Stimulated activated naive B cell treated with anti-CD40 and anti-IgM and Interleukin-4, amounts not matched to agents 10 μg/mL and 1 μg/mL and 100 μg/mL, for 72 hours (primary cell): ENCODE data around the gene ABL1.
A peak's percentile ranks its signal among the peaks of the same experiment; 100 is the strongest.
"Not testable (repeated sequence)": the region's sequence is repeated elsewhere in the genome, so short reads cannot be mapped to it uniquely, and the experiment has no call there.

ENCODE experiments used
- ATAC-seq, 2 donors: fragments of 150-1000 bp; cut with Tn5 transposase; replicated peaks; 2 replicates each; pipeline ENCODE4 v1.10.0; 2021; ENCODE audit warnings: moderate library complexity in 1 of 2
- DNase-seq: peaks from one replicate; pipeline ENCODE4 v3.0.0; 2021
- H3K27ac Mint-ChIP-seq: one replicate; pipeline ENCODE4 v1.8.0; 2022; ENCODE audit warnings: mild to moderate bottlenecking, mixed read lengths
- H3K27me3 Mint-ChIP-seq, 2 donors: one replicate each; pipeline ENCODE4 v1.8.0; 2022; ENCODE audit warnings: mixed read lengths in 2 of 2
- H3K36me3 Mint-ChIP-seq, 2 donors: one replicate each; pipeline ENCODE4 v1.8.0; 2022; ENCODE audit warnings: mixed read lengths in 2 of 2, mild to moderate bottlenecking in 1 of 2
- H3K4me1 Mint-ChIP-seq, 2 donors: one replicate each; pipeline ENCODE4 v1.8.0; 2022; ENCODE audit warnings: mixed read lengths in 2 of 2, mild to moderate bottlenecking in 1 of 2
- H3K4me3 Mint-ChIP-seq, 2 donors: one replicate each; pipeline ENCODE4 v1.8.0; 2022; ENCODE audit warnings: mild to moderate bottlenecking in 2 of 2, mixed read lengths in 2 of 2, moderate library complexity in 1 of 2
- H3K9me3 Mint-ChIP-seq, 2 donors: one replicate each; pipeline ENCODE4 v1.8.0; 2022; ENCODE audit warnings: mixed read lengths in 2 of 2, mild to moderate bottlenecking in 1 of 2

The ABL1 gene

DNA sequence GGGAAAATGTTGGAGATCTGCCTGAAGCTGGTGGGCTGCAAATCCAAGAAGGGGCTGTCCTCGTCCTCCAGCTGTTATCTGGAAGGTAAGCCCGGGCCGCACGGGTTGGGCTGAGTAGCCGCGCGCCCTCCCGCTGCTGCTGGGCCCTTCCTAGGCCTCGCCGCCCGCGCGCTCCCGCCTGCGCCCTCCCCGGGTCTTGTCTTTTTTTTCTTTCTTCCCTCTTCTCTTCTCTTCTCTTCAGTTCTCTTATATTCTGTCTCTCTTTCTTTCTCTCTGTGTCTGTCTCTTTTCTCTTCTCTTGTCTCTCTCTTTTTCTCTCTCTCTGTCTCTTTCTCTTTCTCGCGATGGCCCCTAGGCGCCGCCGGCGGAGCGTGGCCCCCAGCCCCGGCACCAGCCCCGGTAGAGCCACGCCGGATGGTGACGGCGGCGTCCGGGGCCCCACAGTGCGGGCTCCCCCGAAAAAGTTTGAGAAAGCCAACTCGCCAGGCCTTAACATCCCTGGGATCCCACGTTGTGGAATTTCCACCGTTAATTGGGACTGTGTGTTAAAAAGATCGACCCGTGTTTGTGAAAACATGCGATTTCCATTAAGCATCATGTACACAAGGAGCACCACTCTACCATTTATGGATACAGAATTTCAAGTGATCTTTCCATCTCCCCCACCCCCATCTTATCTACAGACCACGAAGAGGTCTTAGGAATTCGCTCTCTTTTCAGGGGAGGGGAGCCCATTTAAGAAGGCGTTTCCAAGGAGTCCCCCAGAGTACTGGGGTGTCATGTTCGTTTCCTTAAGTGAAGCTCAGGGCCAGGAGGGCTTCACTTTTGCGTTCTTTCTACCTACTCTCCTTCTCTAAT is 616 bp downstream of the ABL1 start:
- Mint-ChIP-seq H3K4me1 (peaks cover 29 to 48% of the 10 kb centered on the region in 2 donors), H3K27me3 (no peaks in the 10 kb centered on the region), H3K27ac (peak overlapping the region; percentile 93), H3K36me3 (peaks cover 0 to 4% of the 10 kb centered on the region in 2 donors), H3K9me3 (no peaks in the 10 kb centered on the region), H3K4me3 (peak overlapping the region; percentile 86 to 90)
- peak; percentile 51 to 59 for ATAC-seq
- DNase-seq, result peak; percentile 8

DNA sequence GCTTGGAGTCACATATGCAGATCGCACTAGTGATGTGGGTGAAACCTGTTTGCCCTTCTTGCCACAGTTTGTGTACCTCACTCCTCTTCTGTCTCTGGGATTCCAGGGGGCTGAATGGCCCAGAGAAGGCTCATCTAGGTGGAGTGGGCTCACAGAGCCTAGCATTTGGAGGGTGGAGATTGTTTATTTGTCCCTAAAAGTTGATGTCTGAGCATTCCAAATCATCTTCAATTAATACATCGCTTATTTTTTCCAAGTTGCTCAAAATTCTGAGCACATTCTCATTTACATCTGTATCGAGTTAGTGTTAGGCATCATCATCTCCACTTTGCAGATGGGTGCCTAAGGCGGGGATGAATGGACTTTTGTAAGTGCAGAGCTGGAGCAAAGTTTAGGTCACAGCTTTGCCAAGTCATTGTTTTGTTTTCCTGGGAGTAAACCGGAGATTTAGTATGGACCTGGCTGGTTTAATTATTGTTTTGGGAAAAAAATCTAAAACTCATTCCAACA is 2.0 kb downstream of the ABL1 start:
- H3K36me3 Mint-ChIP-seq, result peaks cover 0 to 4% of the 10 kb centered on the region in 2 donors
- peaks cover 29 to 54% of the 10 kb centered on the region in 2 donors for H3K4me1 Mint-ChIP-seq
- ATAC-seq (no peak), DNase-seq (no peak)
- no peaks in the 10 kb centered on the region for H3K9me3 Mint-ChIP-seq
- H3K27me3 Mint-ChIP-seq, result no peaks in the 10 kb centered on the region
- H3K27ac Mint-ChIP-seq, result no peak overlapping the region
- peak overlapping the region; percentile 46 to 47 for H3K4me3 Mint-ChIP-seq

DNA sequence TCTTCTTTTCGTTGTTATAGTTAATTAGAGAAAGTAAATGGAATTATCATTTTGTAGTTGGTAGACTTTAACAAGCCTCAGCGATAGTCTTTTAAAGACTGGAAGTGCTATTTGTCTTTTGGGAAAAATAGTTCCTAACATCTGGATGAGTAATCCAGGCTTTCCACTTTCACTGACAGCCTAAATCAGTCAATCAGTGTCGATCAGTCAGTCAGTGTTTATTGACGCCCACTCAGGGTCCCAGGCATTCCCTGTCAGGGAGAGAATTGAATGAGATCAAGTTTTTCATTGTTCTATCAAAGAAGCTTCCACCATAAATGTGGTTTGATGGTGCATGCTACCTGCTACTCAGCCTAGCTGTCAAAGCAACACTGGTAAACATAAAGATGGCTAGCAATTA is 2.6 kb downstream of the ABL1 start:
- peaks cover 0 to 4% of the 10 kb centered on the region in 2 donors for H3K36me3 Mint-ChIP-seq
- peaks cover 29 to 53% of the 10 kb centered on the region in 2 donors for H3K4me1 Mint-ChIP-seq
- H3K27me3 Mint-ChIP-seq, result no peaks in the 10 kb centered on the region

DNA sequence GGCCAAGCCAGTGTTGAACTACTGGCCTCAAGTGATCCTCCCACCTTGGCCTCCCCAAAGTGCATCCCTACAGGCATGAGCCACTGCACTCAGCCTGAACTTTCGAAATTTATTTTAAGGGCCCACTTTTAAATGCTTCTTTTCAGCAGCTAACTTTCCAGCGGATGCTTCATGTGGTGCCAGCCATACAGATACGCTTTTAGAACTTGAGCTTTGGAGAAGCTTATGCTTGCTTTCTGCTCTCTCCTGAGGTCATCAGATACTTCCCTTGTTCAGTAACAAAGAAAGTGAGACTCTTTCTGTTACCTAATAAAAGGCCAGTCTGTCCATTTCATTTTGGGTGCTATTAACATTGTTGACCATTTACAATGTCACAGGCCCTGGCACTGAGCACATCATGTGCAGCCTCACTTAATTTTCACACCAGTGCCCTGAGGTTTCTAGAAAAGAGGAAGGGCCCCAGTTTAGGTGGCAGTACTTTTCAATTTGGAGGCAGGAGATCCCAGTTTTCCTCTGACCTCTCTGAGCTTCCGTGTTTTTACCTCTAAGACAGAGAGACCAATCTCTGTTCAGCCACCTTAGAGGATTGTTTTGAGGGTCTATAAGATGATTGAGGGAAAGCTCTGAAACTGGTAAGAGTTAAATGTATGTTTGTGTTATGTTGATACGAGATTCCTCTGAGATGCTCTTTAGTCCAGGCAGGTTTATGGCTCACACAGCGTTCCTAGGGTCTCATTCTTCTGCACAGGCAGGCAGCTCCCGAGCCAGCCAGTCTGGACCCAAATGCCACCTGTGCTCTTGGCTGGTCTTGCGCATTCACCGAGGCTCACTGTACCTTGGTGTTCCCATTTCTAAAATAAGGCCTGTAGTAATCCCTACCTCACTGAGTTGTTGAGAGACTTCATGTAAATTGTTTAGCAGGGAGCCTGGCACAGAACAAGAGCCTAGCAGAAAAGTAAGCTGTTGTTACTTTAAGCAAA is 4.4 kb downstream of the ABL1 start:
- Mint-ChIP-seq H3K27me3 (no peaks in the 10 kb centered on the region), H3K36me3 (peaks cover 0 to 4% of the 10 kb centered on the region in 2 donors), H3K4me3 (no peak overlapping the region), H3K27ac (no peak overlapping the region), H3K4me1 (peaks cover 33 to 57% of the 10 kb centered on the region in 2 donors), H3K9me3 (no peaks in the 10 kb centered on the region)
- no peak for DNase-seq
- no peak for ATAC-seq

More for the DNA sequence above, 2.6 kb downstream of the ABL1 start:
- Mint-ChIP-seq H3K4me3 (no peak overlapping the region), H3K27ac (no peak overlapping the region), H3K9me3 (no peaks in the 10 kb centered on the region)
- ATAC-seq, result no peak
- no peak for DNase-seq

DNA sequence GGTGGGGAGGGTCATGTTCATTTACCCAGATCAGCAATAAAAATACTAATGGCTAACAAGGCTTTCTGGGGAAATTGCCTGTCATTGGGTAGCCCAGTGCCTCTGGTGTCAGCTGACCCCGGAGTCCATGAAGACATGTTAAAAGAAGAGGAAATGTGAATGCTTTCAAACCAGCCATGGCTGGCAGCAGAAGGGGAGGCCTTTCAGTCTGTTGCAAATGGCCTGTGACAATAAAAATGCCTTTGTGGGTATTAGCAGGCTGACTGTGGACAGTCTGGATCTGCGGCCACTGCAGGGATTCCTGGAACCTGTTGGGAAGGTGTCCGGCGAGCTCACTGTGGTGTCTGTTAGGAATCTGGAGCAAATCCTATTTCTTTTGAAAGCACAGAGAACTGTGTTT is 7.5 kb downstream of the ABL1 start:
- no peaks in the 10 kb centered on the region for H3K36me3 Mint-ChIP-seq
- no peak for DNase-seq
- no peak for ATAC-seq
- peaks cover 23 to 39% of the 10 kb centered on the region in 2 donors for H3K4me1 Mint-ChIP-seq
- H3K27ac Mint-ChIP-seq, result peak overlapping the region; percentile 11
- H3K27me3 Mint-ChIP-seq, result no peaks in the 10 kb centered on the region
- no peaks in the 10 kb centered on the region for H3K9me3 Mint-ChIP-seq
- H3K4me3 Mint-ChIP-seq, result no peak overlapping the region

DNA sequence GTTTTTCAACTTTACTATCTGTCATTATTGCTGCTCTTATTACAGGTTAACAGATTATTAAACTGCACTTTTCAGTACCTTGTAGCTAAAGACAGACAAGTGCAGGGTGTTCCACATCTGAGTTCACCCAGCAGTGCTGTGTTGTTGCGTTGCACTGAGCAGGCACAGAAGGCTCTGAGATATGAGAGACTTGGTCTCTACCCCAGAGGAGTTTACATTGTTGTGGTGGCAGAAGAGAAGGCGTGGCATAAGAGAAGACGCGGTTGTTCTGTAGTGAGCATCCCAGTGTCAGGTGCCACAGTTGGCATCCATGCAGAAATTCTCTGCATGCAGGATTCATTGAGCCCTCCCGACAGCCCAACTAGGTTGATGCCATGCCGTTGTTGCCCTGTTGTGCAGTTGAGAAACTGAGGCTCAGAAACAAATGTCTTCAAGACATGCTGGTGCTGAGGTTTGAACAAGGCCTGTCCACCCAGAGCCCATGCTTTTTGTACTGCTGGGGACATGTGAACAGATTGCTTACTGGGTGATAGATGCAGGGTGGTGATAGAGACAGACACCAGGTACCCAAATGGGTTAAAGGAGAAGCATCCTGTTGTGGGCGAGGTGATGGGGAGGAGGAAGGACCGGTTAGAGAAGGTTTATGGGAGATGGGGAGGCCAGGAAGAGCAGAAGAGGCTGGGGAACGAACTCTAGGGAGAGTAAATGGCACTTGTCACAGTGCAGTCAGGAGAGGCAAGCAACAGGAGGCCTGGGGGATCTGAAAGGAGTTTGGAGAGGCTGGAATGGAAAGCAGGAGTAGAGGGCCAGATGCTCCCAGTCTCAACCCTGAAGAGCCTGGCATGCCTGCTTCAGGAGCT is 8.2 kb downstream of the ABL1 start:
- peaks cover 23 to 34% of the 10 kb centered on the region in 2 donors for H3K4me1 Mint-ChIP-seq

DNA sequence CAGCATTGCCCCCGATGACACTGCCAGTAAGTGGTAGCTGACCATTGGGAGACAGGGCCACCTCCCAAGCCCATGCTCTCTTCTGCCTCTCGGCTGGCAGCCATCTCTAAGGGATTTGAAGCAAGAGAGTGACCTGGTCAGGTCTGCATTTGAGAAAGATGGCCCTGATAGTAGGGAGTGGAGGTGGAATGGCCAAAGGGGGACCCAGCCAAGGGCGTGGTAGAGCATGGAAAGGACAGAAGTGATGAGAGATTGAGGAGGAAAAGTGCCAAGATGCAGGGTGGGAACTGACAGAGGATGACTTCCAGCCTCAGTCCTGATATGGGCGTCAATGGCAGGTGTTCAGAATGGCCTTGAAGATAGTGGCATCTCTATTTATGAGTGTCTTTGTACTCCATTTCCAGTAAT is 9.0 kb downstream of the ABL1 start:
- Mint-ChIP-seq H3K27ac (no peak overlapping the region), H3K27me3 (no peaks in the 10 kb centered on the region), H3K4me1 (peaks cover 19 to 27% of the 10 kb centered on the region in 2 donors), H3K4me3 (no peak overlapping the region), H3K36me3 (no peaks in the 10 kb centered on the region), H3K9me3 (no peaks in the 10 kb centered on the region)
- ATAC-seq, result no peak
- DNase-seq, result no peak

More for the DNA sequence above, 8.2 kb downstream of the ABL1 start:
- Mint-ChIP-seq H3K9me3 (no peaks in the 10 kb centered on the region), H3K36me3 (no peaks in the 10 kb centered on the region), H3K4me3 (no peak overlapping the region), H3K27ac (no peak overlapping the region), H3K27me3 (no peaks in the 10 kb centered on the region)
- ATAC-seq, result no peak
- DNase-seq, result no peak

DNA sequence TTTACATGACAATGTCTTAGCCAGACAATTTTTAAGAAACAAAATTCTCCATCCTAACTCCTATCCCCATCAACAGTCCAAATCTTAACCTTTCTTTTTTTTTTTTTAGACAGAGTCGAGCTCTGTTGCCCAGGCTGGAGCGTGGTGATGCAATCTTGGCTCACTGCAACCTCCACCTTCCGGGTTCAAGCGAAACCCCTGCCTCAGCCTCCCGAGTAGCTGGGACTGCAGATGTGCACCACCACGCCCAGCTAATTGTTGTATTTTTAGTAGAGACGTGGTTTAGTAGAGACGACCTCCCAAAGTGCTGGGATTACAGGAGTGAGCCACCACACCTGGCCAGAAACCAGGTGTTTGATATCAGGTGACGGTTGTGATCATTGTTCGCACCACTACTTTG is 10.2 kb downstream of the ABL1 start:
- H3K4me3 Mint-ChIP-seq, result no peak overlapping the region

DNA sequence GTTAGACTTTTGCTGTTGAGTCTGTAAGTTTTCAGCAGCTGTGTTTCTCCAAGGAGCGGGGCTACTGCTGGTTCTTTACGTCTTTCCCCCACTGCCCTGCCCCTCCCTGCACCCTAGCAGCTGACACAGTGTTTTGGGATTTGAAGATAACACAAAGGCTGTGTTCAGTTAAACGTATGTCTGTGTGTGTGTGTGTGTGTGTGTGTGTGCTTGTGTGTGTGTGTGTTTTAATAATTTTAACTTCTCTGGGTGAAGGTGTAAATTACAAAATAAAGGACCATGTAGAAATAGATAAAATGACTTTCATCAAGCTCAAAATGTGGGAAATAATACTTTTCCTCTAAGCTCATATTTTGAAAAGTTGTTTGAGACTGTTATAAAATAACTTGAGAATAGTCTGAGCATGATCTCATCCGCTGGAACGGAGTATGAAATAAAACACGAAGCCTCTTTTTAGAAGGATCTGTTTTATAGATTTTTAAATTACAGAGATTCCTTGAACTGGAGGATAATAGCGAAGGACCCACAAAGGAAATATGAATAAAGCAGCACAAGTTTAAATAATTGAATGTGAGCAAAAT is 10.9 kb downstream of the ABL1 start:
- H3K9me3 Mint-ChIP-seq, result no peaks in the 10 kb centered on the region
- no peak overlapping the region for H3K4me3 Mint-ChIP-seq
- no peaks in the 10 kb centered on the region for H3K36me3 Mint-ChIP-seq
- H3K4me1 Mint-ChIP-seq, result peaks cover 18 to 25% of the 10 kb centered on the region in 2 donors
- H3K27me3 Mint-ChIP-seq, result no peaks in the 10 kb centered on the region
- no peak overlapping the region for H3K27ac Mint-ChIP-seq
- ATAC-seq (no peak), DNase-seq (no peak)

More for the DNA sequence above, 10.2 kb downstream of the ABL1 start:
- H3K27ac Mint-ChIP-seq, result no peak overlapping the region
- H3K36me3 Mint-ChIP-seq, result no peaks in the 10 kb centered on the region
- ATAC-seq, result no peak
- DNase-seq, result no peak
- no peaks in the 10 kb centered on the region for H3K9me3 Mint-ChIP-seq
- peaks cover 18 to 25% of the 10 kb centered on the region in 2 donors for H3K4me1 Mint-ChIP-seq
- no peaks in the 10 kb centered on the region for H3K27me3 Mint-ChIP-seq

DNA sequence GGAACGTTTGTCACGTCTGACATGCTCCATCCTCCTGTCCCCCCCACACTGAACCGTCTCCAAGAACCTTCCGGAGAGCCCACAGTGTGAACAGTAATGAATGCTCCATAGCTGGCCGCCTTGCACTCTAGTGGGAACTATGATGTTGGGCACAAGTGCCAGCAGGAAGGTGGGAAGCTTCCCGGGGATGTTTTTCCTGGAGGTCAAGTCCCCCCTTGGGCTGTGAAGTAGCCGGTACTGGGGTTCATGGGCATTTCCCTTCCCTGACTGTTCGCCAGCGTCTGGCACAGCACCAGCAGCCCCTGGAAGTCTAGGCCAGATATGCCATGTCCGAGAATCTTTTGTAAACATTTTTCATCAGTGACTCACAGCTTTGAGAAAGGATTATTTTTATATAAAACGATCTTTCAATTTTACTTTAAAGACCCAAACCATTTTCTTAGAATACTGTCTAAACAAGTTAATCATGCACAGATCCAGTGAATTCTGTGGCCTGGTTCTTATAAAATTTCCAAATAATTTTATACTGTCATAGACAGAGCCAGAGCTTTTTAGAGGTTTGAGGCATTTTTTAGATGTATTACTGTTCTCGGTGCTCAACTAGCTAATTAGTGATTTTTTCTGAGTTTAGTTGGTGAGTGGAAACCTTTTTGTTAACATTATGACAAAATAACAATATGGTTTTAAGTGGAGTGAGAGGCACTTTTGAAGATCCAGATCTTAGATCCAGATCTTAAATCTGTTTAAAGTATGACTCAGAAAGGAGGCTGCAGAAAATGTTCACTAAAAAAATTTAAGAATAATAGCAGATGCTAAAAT is 11.6 kb downstream of the ABL1 start:
- no peak for ATAC-seq
- Mint-ChIP-seq H3K27me3 (no peaks in the 10 kb centered on the region), H3K27ac (no peak overlapping the region), H3K9me3 (no peaks in the 10 kb centered on the region), H3K4me3 (no peak overlapping the region), H3K4me1 (peaks cover 18 to 22% of the 10 kb centered on the region in 2 donors), H3K36me3 (no peaks in the 10 kb centered on the region)
- no peak for DNase-seq

DNA sequence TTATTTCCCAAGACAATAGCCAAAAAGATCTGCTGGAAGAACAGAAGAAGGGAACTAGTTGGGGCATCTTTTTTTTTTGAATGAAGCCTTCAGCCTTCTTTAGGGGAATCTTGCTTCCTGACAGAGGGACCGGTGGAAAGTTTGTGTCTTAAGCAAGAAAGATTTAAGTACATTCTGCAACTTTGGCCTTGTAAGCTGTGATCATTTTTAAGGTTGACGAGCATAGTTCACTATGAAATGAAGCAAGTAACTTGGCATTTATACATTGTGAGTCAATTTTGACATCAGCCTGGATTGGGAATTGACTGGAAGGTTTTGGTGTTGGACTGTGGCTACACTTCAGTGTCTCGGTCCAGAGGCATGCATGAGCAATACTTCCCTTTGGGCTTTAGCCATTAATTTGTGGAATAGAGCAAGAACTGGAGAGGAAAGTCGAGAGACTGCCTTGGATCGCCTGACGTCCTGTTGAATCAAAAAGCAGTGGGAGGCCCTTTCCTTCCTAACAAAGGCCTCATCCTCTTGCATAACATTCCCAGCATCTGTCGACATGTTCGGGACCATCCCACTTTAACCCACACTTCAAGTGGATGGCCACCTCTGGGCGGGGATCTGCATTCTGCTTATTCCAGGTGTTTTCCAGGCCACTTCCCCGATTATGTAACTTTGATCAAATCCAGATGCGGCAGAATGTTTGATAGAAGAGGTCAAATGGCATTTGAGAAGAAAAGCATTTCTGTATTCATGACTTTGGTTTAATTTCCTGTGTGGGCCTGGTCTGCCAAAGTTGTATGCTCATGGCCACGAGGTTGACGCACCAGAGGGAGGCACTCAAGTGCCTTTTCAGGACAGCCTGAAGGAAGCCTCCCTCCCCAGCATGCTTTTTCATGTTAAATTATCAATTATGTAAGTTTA is 12.5 kb downstream of the ABL1 start:
- no peak for DNase-seq
- no peaks in the 10 kb centered on the region for H3K27me3 Mint-ChIP-seq
- H3K4me1 Mint-ChIP-seq, result peaks cover 14 to 15% of the 10 kb centered on the region in 2 donors
- no peak overlapping the region for H3K27ac Mint-ChIP-seq
- no peaks in the 10 kb centered on the region for H3K36me3 Mint-ChIP-seq
- no peaks in the 10 kb centered on the region for H3K9me3 Mint-ChIP-seq
- ATAC-seq, result no peak
- H3K4me3 Mint-ChIP-seq, result no peak overlapping the region

DNA sequence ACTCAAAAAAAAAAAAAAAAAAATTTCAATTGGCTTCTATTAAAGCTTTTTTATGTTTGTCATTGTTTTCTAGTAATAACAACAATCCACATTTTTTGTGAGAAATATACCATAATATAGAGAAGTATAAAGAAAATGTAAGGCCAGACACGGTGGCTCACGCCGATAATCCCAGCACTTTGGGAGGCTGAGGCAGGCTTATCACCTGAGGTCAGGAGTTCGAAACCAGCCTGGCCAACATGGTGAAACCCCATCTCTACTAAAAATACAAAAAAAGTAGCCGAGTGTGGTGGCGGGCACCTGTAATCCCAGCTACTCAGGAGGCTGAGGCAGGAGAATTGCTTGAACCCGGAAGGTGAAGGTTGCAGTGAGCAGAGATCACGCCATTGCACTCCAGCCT is 13.5 kb downstream of the ABL1 start:
- H3K36me3 Mint-ChIP-seq, H3K4me3 Mint-ChIP-seq, H3K4me1 Mint-ChIP-seq, ATAC-seq, H3K9me3 Mint-ChIP-seq, DNase-seq, H3K27me3 Mint-ChIP-seq, H3K27ac Mint-ChIP-seq: not testable (repeated sequence)
